Testis (tissue), 2 donors: ENCODE data around the gene NUDT3.

ENCODE experiments used
- POLR2A ChIP-seq: fragments of 450-650 bp; IDR thresholded peaks from one replicate; pipeline ENCODE4 v1.6.1; 2017; ENCODE audit warnings: antibody characterized with exemption, mild to moderate bottlenecking, moderate library complexity
- TF ChIP-seq, protein P1 (sequence below), 3 experiments: fragments of 450-650 bp in 2 of 3; fragments of 200-600 bp in 1 of 3; sonication (generic) in 1 of 3; IDR thresholded peaks; one replicate each; pipeline ENCODE4 v1.5.1; 2016 to 2019; ENCODE audit warnings: antibody characterized with exemption in 3 of 3, mild to moderate bottlenecking in 2 of 3, moderate library complexity in 1 of 3

DNA sequence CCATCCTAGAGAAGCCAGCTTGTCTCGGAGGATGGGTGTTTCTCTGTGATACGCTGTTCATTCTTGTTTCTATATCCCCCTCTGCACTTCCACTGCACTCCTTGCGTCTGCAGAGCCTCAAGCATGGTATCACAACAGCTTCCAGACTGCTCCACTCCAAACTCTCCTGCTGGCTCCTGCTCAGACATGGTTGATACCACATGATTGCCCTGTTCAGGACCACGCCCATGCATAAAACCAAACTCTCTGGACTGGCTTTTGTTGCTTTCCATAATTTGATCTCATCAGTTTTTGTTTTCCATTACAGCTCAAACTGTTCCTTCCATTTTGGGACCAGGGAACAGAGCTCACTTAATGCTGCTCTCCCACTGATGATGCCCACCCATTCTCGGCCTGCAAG lies 113.6 kb downstream of the NUDT3 start:
- TF ChIP-seq, protein P1, sequence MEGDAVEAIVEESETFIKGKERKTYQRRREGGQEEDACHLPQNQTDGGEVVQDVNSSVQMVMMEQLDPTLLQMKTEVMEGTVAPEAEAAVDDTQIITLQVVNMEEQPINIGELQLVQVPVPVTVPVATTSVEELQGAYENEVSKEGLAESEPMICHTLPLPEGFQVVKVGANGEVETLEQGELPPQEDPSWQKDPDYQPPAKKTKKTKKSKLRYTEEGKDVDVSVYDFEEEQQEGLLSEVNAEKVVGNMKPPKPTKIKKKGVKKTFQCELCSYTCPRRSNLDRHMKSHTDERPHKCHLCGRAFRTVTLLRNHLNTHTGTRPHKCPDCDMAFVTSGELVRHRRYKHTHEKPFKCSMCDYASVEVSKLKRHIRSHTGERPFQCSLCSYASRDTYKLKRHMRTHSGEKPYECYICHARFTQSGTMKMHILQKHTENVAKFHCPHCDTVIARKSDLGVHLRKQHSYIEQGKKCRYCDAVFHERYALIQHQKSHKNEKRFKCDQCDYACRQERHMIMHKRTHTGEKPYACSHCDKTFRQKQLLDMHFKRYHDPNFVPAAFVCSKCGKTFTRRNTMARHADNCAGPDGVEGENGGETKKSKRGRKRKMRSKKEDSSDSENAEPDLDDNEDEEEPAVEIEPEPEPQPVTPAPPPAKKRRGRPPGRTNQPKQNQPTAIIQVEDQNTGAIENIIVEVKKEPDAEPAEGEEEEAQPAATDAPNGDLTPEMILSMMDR (IDR thresholded peaks at IDR 0.05), result no peak
- TF ChIP-seq POLR2A, result no peak
